WTC11 (cell line): ENCODE data around the gene HTRA2.

ENCODE experiments used
- CREB1 ChIP-seq: sonication (generic); formaldehyde crosslinking; IDR thresholded peaks from 2 replicates; pipeline ENCODE4 v1.8.0; 2023; ENCODE audit warnings: mild to moderate bottlenecking, missing genetic modification reagents
- TF ChIP-seq, protein P1 (sequence below): fragments of 200-600 bp; IDR thresholded peaks from 2 replicates; pipeline ENCODE4 v1.8.0; 2022; ENCODE audit warnings: antibody characterized with exemption

DNA sequence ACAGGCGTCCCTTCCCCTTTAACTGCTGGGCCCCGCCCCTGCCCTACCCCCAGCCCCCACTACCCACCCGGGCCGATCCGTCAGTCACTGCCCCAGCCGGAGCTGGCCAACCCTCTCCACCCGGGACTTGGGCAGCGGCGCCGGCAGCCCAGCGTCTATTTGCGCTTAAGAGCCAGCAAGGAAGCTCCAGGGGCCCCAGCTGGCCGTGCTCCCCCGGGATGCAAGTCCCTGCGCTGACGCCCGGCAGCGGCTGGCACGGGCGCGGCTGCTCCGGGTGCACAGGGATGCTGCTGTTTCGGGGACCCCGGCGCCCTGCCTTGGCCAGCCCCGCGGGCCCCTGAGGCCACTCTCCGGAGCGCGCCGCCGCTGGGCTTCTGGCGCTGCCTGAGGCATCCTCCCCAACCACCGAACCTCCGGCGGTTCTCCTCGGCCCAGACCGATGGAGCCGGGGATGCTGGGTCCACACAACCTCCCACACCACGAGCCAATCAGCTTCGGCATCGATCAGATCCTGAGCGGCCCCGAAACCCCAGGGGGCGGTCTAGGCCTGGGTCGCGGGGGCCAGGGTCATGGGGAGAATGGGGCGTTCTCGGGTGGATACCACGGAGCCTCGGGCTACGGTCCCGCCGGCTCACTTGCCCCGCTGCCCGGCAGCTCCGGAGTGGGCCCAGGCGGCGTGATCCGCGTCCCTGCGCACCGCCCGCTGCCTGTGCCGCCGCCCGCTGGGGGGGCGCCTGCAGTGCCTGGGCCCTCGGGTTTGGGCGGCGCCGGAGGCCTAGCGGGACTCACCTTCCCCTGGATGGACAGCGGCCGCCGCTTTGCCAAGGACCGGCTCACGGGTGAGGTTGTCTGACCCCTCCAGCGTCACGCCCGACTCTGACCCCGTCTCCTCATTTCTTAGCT lies 15.1 kb upstream of the HTRA2 start, which contains the start of gene TLX2:
- TF ChIP-seq CREB1: no peak
- TF ChIP-seq, protein P1, sequence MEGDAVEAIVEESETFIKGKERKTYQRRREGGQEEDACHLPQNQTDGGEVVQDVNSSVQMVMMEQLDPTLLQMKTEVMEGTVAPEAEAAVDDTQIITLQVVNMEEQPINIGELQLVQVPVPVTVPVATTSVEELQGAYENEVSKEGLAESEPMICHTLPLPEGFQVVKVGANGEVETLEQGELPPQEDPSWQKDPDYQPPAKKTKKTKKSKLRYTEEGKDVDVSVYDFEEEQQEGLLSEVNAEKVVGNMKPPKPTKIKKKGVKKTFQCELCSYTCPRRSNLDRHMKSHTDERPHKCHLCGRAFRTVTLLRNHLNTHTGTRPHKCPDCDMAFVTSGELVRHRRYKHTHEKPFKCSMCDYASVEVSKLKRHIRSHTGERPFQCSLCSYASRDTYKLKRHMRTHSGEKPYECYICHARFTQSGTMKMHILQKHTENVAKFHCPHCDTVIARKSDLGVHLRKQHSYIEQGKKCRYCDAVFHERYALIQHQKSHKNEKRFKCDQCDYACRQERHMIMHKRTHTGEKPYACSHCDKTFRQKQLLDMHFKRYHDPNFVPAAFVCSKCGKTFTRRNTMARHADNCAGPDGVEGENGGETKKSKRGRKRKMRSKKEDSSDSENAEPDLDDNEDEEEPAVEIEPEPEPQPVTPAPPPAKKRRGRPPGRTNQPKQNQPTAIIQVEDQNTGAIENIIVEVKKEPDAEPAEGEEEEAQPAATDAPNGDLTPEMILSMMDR: no peak
